Measurements from ENCODE around the gene SCAI.

Gene SCAI

DNA sequence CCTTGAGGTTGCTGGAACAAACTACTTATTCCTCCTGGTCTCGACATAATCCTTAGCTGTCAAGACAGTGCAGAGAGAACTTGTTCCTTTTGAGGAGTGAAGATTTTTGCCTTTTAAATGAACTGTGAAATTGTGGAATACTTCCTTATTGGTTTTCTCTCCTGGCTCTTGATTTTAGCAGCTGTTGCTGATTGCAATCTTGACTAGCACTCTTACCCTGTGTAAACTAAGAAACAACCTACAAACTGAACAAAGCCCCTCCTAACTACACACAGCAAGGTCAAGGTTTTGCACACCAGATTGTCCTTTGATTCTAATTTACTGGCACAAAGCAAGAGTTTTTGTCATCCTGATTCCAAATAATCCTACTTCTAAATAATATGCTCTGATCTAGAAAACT lies 118.4 kb downstream of the SCAI start:
- no peak for TF ChIP-seq TEAD4 (IDR thresholded peaks at IDR 0.05)
- TF ChIP-seq EGR1 (IDR thresholded peaks at IDR 0.05): no peak
- TF ChIP-seq TAF1 (IDR thresholded peaks at IDR 0.05; ENCODE audit: low read depth): no peak
- no peak for TF ChIP-seq YY1 (IDR thresholded peaks at IDR 0.05; ENCODE audit: low read depth)
- no peak for TF ChIP-seq CREB1 (IDR thresholded peaks at IDR 0.05; ENCODE audit: low read depth)
- no peak for TF ChIP-seq TCF12 (IDR thresholded peaks at IDR 0.05; ENCODE audit: low read depth)
- TF ChIP-seq EP300 (IDR thresholded peaks at IDR 0.05; ENCODE audit: borderline replicate concordance): no peak
- TF ChIP-seq USF1 (IDR thresholded peaks at IDR 0.05): no peak
- TF ChIP-seq, protein P1, sequence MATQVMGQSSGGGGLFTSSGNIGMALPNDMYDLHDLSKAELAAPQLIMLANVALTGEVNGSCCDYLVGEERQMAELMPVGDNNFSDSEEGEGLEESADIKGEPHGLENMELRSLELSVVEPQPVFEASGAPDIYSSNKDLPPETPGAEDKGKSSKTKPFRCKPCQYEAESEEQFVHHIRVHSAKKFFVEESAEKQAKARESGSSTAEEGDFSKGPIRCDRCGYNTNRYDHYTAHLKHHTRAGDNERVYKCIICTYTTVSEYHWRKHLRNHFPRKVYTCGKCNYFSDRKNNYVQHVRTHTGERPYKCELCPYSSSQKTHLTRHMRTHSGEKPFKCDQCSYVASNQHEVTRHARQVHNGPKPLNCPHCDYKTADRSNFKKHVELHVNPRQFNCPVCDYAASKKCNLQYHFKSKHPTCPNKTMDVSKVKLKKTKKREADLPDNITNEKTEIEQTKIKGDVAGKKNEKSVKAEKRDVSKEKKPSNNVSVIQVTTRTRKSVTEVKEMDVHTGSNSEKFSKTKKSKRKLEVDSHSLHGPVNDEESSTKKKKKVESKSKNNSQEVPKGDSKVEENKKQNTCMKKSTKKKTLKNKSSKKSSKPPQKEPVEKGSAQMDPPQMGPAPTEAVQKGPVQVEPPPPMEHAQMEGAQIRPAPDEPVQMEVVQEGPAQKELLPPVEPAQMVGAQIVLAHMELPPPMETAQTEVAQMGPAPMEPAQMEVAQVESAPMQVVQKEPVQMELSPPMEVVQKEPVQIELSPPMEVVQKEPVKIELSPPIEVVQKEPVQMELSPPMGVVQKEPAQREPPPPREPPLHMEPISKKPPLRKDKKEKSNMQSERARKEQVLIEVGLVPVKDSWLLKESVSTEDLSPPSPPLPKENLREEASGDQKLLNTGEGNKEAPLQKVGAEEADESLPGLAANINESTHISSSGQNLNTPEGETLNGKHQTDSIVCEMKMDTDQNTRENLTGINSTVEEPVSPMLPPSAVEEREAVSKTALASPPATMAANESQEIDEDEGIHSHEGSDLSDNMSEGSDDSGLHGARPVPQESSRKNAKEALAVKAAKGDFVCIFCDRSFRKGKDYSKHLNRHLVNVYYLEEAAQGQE (IDR thresholded peaks at IDR 0.05; ENCODE audit: low read depth): no peak
- TF ChIP-seq ZBTB7A (IDR thresholded peaks at IDR 0.05; ENCODE audit: low read depth): no peak
- TF ChIP-seq NFIC (IDR thresholded peaks at IDR 0.05): no peak
- no peak for TF ChIP-seq FOXM1 (IDR thresholded peaks at IDR 0.05; ENCODE audit: borderline replicate concordance, low read depth)
- TF ChIP-seq MAX (IDR thresholded peaks at IDR 0.05): no peak
- no peak for TF ChIP-seq CEBPB (IDR thresholded peaks at IDR 0.05)

DNA sequence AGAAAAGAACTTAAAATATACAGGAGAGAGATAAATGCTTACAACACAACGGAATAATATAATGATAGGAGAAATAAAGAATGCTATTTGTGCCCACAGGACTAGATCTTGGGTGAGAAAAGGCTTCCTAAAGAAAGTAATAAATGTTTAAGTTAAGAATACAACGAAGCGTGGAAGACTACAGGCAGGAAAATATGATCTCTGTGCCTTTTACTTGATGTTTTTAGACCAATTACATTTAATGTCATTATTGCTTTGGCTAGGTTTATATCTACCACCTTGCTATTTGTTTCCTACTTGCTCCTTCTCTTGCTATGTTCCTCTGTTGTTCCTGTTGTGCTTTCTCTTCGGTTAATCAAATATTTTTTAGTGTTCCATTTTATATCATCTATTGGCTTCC lies 122.3 kb downstream of the SCAI start:
- TF ChIP-seq EP300 (IDR thresholded peaks at IDR 0.05; ENCODE audit: borderline replicate concordance) (no peak), NFIC (IDR thresholded peaks at IDR 0.05) (no peak), RAD21 (IDR thresholded peaks at IDR 0.05; ENCODE audit: low read depth) (no peak), FOXM1 (IDR thresholded peaks at IDR 0.05; ENCODE audit: borderline replicate concordance, low read depth) (no peak), ZBTB7A (IDR thresholded peaks at IDR 0.05; ENCODE audit: low read depth) (no peak), EGR1 (IDR thresholded peaks at IDR 0.05) (no peak)

DNA sequence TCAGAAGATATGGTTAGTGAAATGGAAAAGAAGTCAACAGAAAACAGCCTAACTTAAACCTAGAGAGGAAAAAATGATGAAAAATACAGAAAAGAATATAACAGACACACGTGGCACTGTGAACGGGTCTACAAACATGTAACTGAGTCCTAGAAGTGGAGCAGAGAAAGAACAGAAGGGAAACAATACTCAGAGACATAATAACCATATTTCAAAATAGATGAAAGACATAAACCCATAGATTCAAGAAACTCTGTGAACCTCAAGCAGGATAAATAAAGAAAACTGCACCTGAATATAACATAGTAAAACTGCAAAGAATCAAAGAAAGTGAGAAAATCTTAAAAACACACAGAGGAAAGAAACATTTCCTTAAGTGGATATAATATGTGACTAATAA lies 134.7 kb downstream of the SCAI start:
- TF ChIP-seq EP300 (IDR thresholded peaks at IDR 0.05; ENCODE audit: borderline replicate concordance) (no peak), NFIC (IDR thresholded peaks at IDR 0.05) (no peak), TEAD4 (IDR thresholded peaks at IDR 0.05) (no peak), USF1 (IDR thresholded peaks at IDR 0.05) (no peak), CREB1 (IDR thresholded peaks at IDR 0.05; ENCODE audit: low read depth) (no peak), MAX (IDR thresholded peaks at IDR 0.05) (no peak), EGR1 (IDR thresholded peaks at IDR 0.05) (no peak), TCF12 (IDR thresholded peaks at IDR 0.05; ENCODE audit: low read depth) (no peak), TAF1 (IDR thresholded peaks at IDR 0.05; ENCODE audit: low read depth) (no peak), YY1 (IDR thresholded peaks at IDR 0.05; ENCODE audit: low read depth) (no peak), FOXM1 (IDR thresholded peaks at IDR 0.05; ENCODE audit: borderline replicate concordance, low read depth) (no peak), CEBPB (IDR thresholded peaks at IDR 0.05) (no peak), ZBTB7A (IDR thresholded peaks at IDR 0.05; ENCODE audit: low read depth) (no peak), RAD21 (IDR thresholded peaks at IDR 0.05; ENCODE audit: low read depth) (no peak)
- TF ChIP-seq, protein P1 (IDR thresholded peaks at IDR 0.05; ENCODE audit: low read depth): no peak

- TF ChIP-seq NFIC (IDR thresholded peaks at IDR 0.05) (no peak), CEBPB (IDR thresholded peaks at IDR 0.05) (no peak), FOXM1 (IDR thresholded peaks at IDR 0.05; ENCODE audit: borderline replicate concordance, low read depth) (no peak), ZBTB7A (IDR thresholded peaks at IDR 0.05; ENCODE audit: low read depth) (no peak)
Observed at GRCh38 chr9:125003332-125003731, 140.0 kb downstream of the SCAI start.

GRCh38 chr9:124983698-124984097 lies 159.6 kb downstream of the SCAI start:
- no peak for TF ChIP-seq CEBPB (IDR thresholded peaks at IDR 0.05)
- no peak for TF ChIP-seq NFIC (IDR thresholded peaks at IDR 0.05)
- no peak for TF ChIP-seq FOXM1 (IDR thresholded peaks at IDR 0.05; ENCODE audit: borderline replicate concordance, low read depth)
- no peak for TF ChIP-seq ZBTB7A (IDR thresholded peaks at IDR 0.05; ENCODE audit: low read depth)
- TF ChIP-seq TAF1 (IDR thresholded peaks at IDR 0.05; ENCODE audit: low read depth): no peak
- TF ChIP-seq TEAD4 (IDR thresholded peaks at IDR 0.05): no peak
- no peak for TF ChIP-seq EP300 (IDR thresholded peaks at IDR 0.05; ENCODE audit: borderline replicate concordance)
- TF ChIP-seq CREB1 (IDR thresholded peaks at IDR 0.05; ENCODE audit: low read depth): no peak
- TF ChIP-seq YY1 (IDR thresholded peaks at IDR 0.05; ENCODE audit: low read depth): no peak
- TF ChIP-seq, protein P1 (IDR thresholded peaks at IDR 0.05; ENCODE audit: low read depth): no peak
- TF ChIP-seq MAX (IDR thresholded peaks at IDR 0.05): no peak
- TF ChIP-seq EGR1 (IDR thresholded peaks at IDR 0.05): no peak
- no peak for TF ChIP-seq TCF12 (IDR thresholded peaks at IDR 0.05; ENCODE audit: low read depth)
- TF ChIP-seq USF1 (IDR thresholded peaks at IDR 0.05): no peak
- no peak for TF ChIP-seq RAD21 (IDR thresholded peaks at IDR 0.05; ENCODE audit: low read depth)

Measured in Ishikawa (cell line).